Mononuclear cell (primary cell): Measurements from ENCODE around the gene TMPRSS4. TPM values are rescaled to one million over a fixed set of nuclear protein-coding genes. Genes with fewer than 3 reads are reported as not detected.

Experiments
- H3K27me3 ChIP-seq: 2 replicates; pipeline ENCODE4 v1.6.0; 2011; ENCODE audit warnings: low read length, control low read depth; ENCODE audit not compliant: insufficient read depth
- H3K4me1 ChIP-seq: 2 replicates; pipeline ENCODE4 v1.5.1; 2011; ENCODE audit warnings: mild to moderate bottlenecking, low read length, control low read depth; ENCODE audit not compliant: insufficient read depth
- H3K4me3 ChIP-seq: 2 replicates; pipeline ENCODE4 v1.5.1; 2011; ENCODE audit warnings: mild to moderate bottlenecking, low read length, moderate library complexity
- H3K9me3 ChIP-seq: 2 replicates; pipeline ENCODE4 v1.5.1; 2011; ENCODE audit warnings: low read depth, mild to moderate bottlenecking, control low read depth, low read length
- total RNA-seq: library from RNA; depleted of rRNA; stranded (reverse); fragments of >200 nt; gene quantifications from one replicate; pipeline ENCODE4 v1.2.3, GENCODE V29; 2012

The TMPRSS4 gene
- total RNA-seq, 1 donor, result not detected

- Histone ChIP-seq H3K4me3 (no peak overlapping the region), H3K4me1 (peaks cover 16% of the 10 kb centered on the region), H3K27me3 (no peaks in the 10 kb centered on the region), H3K9me3 (no peaks in the 10 kb centered on the region)
Observed at GRCh38 chr11:118170231-118170630, 93.4 kb downstream of the TMPRSS4 start.

GRCh38 chr11:118170882-118171268, 94.0 kb downstream of the TMPRSS4 start:
- Histone ChIP-seq H3K27me3 (no peaks in the 10 kb centered on the region), H3K4me3 (no peak overlapping the region), H3K9me3 (no peaks in the 10 kb centered on the region), H3K4me1 (peaks cover 17% of the 10 kb centered on the region)

Other genes with a start within 250 kb of the TMPRSS4 start
- gene FXYD6, start 200.4 kb upstream of the TMPRSS4 start, total RNA-seq, result 12.1 TPM
- 0.73 TPM for gene TMPRSS13, start 147.7 kb upstream of the TMPRSS4 start, total RNA-seq
- gene IL10RA, start 90.7 kb upstream of the TMPRSS4 start, total RNA-seq, result 314 TPM
- 0.21 TPM for gene SMIM35, start 9.9 kb downstream of the TMPRSS4 start, total RNA-seq
- 0.10 TPM for gene SCN4B, start 75.7 kb downstream of the TMPRSS4 start, total RNA-seq
- not detected for gene SCN2B, start 99.6 kb downstream of the TMPRSS4 start, total RNA-seq
- gene JAML, start 147.9 kb downstream of the TMPRSS4 start, total RNA-seq, result 90.4 TPM
- gene MPZL3, start 175.3 kb downstream of the TMPRSS4 start, total RNA-seq, result 16.7 TPM
- gene MPZL2, start 187.2 kb downstream of the TMPRSS4 start, total RNA-seq, result 1.5 TPM
- gene CD3E, start 227.7 kb downstream of the TMPRSS4 start, total RNA-seq, result 136 TPM